Ammon's horn (tissue), 1 donor: ENCODE measurements around the gene ABCG4.
"Not testable (repeated sequence)": the region's sequence is repeated elsewhere in the genome, so short reads cannot be mapped to it uniquely, and the experiment has no call there.

Source experiments
- DNase-seq: peaks from one replicate; pipeline ENCODE4 v3.0.0-alpha.2; 2016; ENCODE audit warnings: low spot score

ABCG4 gene

GRCh38 chr11:119116235-119116594 lies 32.6 kb upstream of the ABCG4 start:
- no peak for DNase-seq

- DNase-seq: no peak
Measured at GRCh38 chr11:119116601-119117000, 32.3 kb upstream of the ABCG4 start.

- DNase-seq: no peak
Measured at GRCh38 chr11:119117004-119117706, 31.7 kb upstream of the ABCG4 start.

GRCh38 chr11:119118227-119118626 lies 30.6 kb upstream of the ABCG4 start:
- no peak for DNase-seq

- no peak for DNase-seq
Measured at GRCh38 chr11:119118946-119119345, 29.9 kb upstream of the ABCG4 start.

GRCh38 chr11:119120639-119121007 lies 28.2 kb upstream of the ABCG4 start:
- DNase-seq: no peak

- DNase-seq: peak; percentile 100
Measured at GRCh38 chr11:119121008-119121810, 27.6 kb upstream of the ABCG4 start, which contains the start of gene HINFP. Gene HINFP (plus strand): TSS chr11:119121580. CDS start chr11:119126945, 5,365 bp downstream.

GRCh38 chr11:119121811-119122124 lies 27.1 kb upstream of the ABCG4 start:
- no peak for DNase-seq

GRCh38 chr11:119125821-119126220 lies 23.0 kb upstream of the ABCG4 start:
- DNase-seq: no peak

GRCh38 chr11:119126675-119127268 lies 22.1 kb upstream of the ABCG4 start:
- DNase-seq: no peak

GRCh38 chr11:119130662-119131061 lies 18.2 kb upstream of the ABCG4 start:
- no peak for DNase-seq

- no peak for DNase-seq
Measured at GRCh38 chr11:119134389-119134978, 14.4 kb upstream of the ABCG4 start.

GRCh38 chr11:119139276-119139675 lies 9.6 kb upstream of the ABCG4 start:
- not testable (repeated sequence) for DNase-seq

GRCh38 chr11:119144825-119145486 lies 3.9 kb upstream of the ABCG4 start:
- DNase-seq: peak; percentile 52

- DNase-seq: no peak
Measured at GRCh38 chr11:119145551-119145950, 3.3 kb upstream of the ABCG4 start.

- DNase-seq: no peak
Measured at GRCh38 chr11:119147604-119148333, 1.1 kb upstream of the ABCG4 start.

- no peak for DNase-seq
Measured at GRCh38 chr11:119148720-119149017, 183 bp upstream of the ABCG4 start.

GRCh38 chr11:119149786-119150275 lies 979 bp downstream of the ABCG4 start:
- DNase-seq: no peak

- no peak for DNase-seq
Measured at GRCh38 chr11:119152043-119152442, 3.2 kb downstream of the ABCG4 start.

GRCh38 chr11:119152604-119153003 lies 3.8 kb downstream of the ABCG4 start:
- no peak for DNase-seq

- DNase-seq: no peak
Measured at GRCh38 chr11:119153049-119153818, 4.4 kb downstream of the ABCG4 start.
